OCI-LY3 (cell line): ENCODE data around the gene PAQR9.

Source experiments
- H2AFZ ChIP-seq: fragments of 200-600, 300-600 bp; shearing (Covaris generic); 2 replicates; pipeline ENCODE4 v1.6.0; 2014; ENCODE audit warnings: antibody characterized with exemption, low read depth, low read length
- H3K27ac ChIP-seq: fragments of 200-600, 300-600 bp; sonication (generic); 2 replicates; pipeline ENCODE4 v1.5.1; 2014; ENCODE audit warnings: mild to moderate bottlenecking, low read length, moderate library complexity, mixed read lengths
- H3K27me3 ChIP-seq: fragments of 200-600, 300-600 bp; sonication (generic); 2 replicates; pipeline ENCODE4 v1.6.1; 2014; ENCODE audit warnings: low read depth, low read length, mixed read lengths
- H3K36me3 ChIP-seq: fragments of 200-600, 300-600 bp; sonication (generic); replicated peaks from 2 replicates; pipeline ENCODE3; 2014; ENCODE audit warnings: low read depth, low read length, mixed read lengths
- H3K4me1 ChIP-seq: fragments of 300-600, 200-600 bp; sonication (generic); 2 replicates; pipeline ENCODE4 v1.6.1; 2014; ENCODE audit warnings: low read length, mixed read lengths
- H3K4me2 ChIP-seq: fragments of 200-600, 300-600 bp; sonication (generic); 2 replicates; pipeline ENCODE4 v1.6.1; 2014; ENCODE audit warnings: low read length, mixed read lengths
- H3K4me3 ChIP-seq: fragments of 300-600, 200-600 bp; sonication (generic); 2 replicates; pipeline ENCODE4 v1.5.1; 2014; ENCODE audit warnings: antibody characterized with exemption, mild to moderate bottlenecking, low read length, moderate library complexity
- H3K79me2 ChIP-seq: fragments of 300-600, 200-600 bp; shearing (Covaris generic); 2 replicates; pipeline ENCODE4 v1.6.1; 2014; ENCODE audit warnings: mild to moderate bottlenecking, low read length, mixed read lengths
- H3K9ac ChIP-seq: fragments of 300-600, 200-600 bp; shearing (Covaris generic); 2 replicates; pipeline ENCODE4 v1.6.0; 2014; ENCODE audit warnings: mild to moderate bottlenecking, low read length, moderate library complexity
- H3K9me3 ChIP-seq: fragments of 200-600, 300-600 bp; shearing (Covaris generic); 2 replicates; pipeline ENCODE4 v1.6.1; 2014; ENCODE audit warnings: low read length, mixed read lengths; ENCODE audit not compliant: insufficient read depth
- H4K20me1 ChIP-seq: fragments of 200-600, 300-600 bp; sonication (generic); 2 replicates; pipeline ENCODE4 v1.6.1; 2016; ENCODE audit warnings: low read length, mixed read lengths; ENCODE audit not compliant: insufficient read depth
- CTCF ChIP-seq: fragments of 200-600, 300-600 bp; sonication (generic); IDR thresholded peaks from 2 replicates; pipeline ENCODE4 v1.5.1; 2014; ENCODE audit warnings: antibody characterized with exemption, low read length, low read depth
- EZH2phosphoT487 ChIP-seq: fragments of 200-600 bp; shearing (Covaris generic); IDR thresholded peaks from 2 replicates; pipeline ENCODE4 v1.6.1; 2018; ENCODE audit warnings: antibody characterized with exemption, mixed run types, low read depth

Gene PAQR9

GRCh38 chr3:143002727-143003126 lies 39.3 kb upstream of the PAQR9 start:
- peaks cover 3% of the 10 kb centered on the region for H3K36me3 ChIP-seq
- peaks cover 75% of the 10 kb centered on the region for H3K79me2 ChIP-seq
- no peaks in the 10 kb centered on the region for H3K27me3 ChIP-seq
- H3K9ac ChIP-seq = peak overlapping the region; percentile 88
- H3K4me2 ChIP-seq = peak overlapping the region; percentile 78
- H2AFZ ChIP-seq = no peak overlapping the region
- peak overlapping the region; percentile 82 for H3K27ac ChIP-seq
- H3K4me1 ChIP-seq = peaks cover 27% of the 10 kb centered on the region
- peak overlapping the region; percentile 84 for H3K4me3 ChIP-seq
- no peaks in the 10 kb centered on the region for H3K9me3 ChIP-seq
- TF ChIP-seq EZH2phosphoT487 (no peak), CTCF (no peak)
- peaks cover 36% of the 10 kb centered on the region for H4K20me1 ChIP-seq

GRCh38 chr3:143002083-143002712 lies 38.7 kb upstream of the PAQR9 start:
- no peak for TF ChIP-seq CTCF
- Histone ChIP-seq H3K27me3 (no peaks in the 10 kb centered on the region), H3K36me3 (peaks cover 3% of the 10 kb centered on the region), H3K9ac (peak overlapping the region; percentile 88), H3K9me3 (no peaks in the 10 kb centered on the region), H4K20me1 (peaks cover 31% of the 10 kb centered on the region), H3K79me2 (peaks cover 70% of the 10 kb centered on the region), H2AFZ (peak overlapping the region; percentile 36), H3K27ac (peak overlapping the region; percentile 82), H3K4me1 (peaks cover 27% of the 10 kb centered on the region), H3K4me2 (peak overlapping the region; percentile 78), H3K4me3 (peak overlapping the region; percentile 84)

GRCh38 chr3:143001369-143002082 lies 38.1 kb upstream of the PAQR9 start, which contains the start of gene U2SURP:
U2SURP (plus strand) TSS chr3:143001570; CDS start chr3:143001629, 59 bp downstream.
- peak within 1 kb of the TSS; percentile 93 for H3K4me2 ChIP-seq
- H3K9me3 ChIP-seq = no peaks in the 10 kb centered on the region

More at GRCh38 chr3:143001369-143002082, 38.1 kb upstream of the PAQR9 start, which contains the start of gene U2SURP:
- Histone ChIP-seq H3K4me3 (peak within 1 kb of the TSS; percentile 84), H3K27ac (peak within 1 kb of the TSS; percentile 82), H2AFZ (peak within 1 kb of the TSS; percentile 93), H3K4me1 (peaks cover 22% of the 10 kb centered on the region), H4K20me1 (peaks cover 24% of the 10 kb centered on the region), H3K27me3 (no peaks in the 10 kb centered on the region), H3K36me3 (peaks cover 3% of the 10 kb centered on the region), H3K79me2 (peaks cover 63% of the 10 kb centered on the region), H3K9ac (peak within 1 kb of the TSS; percentile 90)
- TF ChIP-seq CTCF (no peak), EZH2phosphoT487 (no peak)
